GM15510 (cell line): ENCODE results near the gene DCST1.

Experiments used
- POLR2A ChIP-seq: IDR thresholded peaks from 3 replicates; pipeline ENCODE4 v1.6.1; 2011; ENCODE audit warnings: borderline replicate concordance; ENCODE audit not compliant: insufficient read length; ENCODE audit errors: extremely low read depth

The DCST1 gene

GRCh38 chr1:154999571-155000410, 33.8 kb upstream of the DCST1 start:
- TF ChIP-seq POLR2A, result peak; percentile 38

- TF ChIP-seq POLR2A, result no peak
These were observed 33.3 kb upstream of the DCST1 start for GRCh38 chr1:155000411-155000725.

- peak; percentile 60 for TF ChIP-seq POLR2A
These were observed 32.7 kb upstream of the DCST1 start for GRCh38 chr1:155000726-155001424.

- no peak for TF ChIP-seq POLR2A
These were observed 32.3 kb upstream of the DCST1 start for GRCh38 chr1:155001425-155001674.

GRCh38 chr1:155001675-155002463, 31.8 kb upstream of the DCST1 start:
- TF ChIP-seq POLR2A, result peak; percentile 26

GRCh38 chr1:155002464-155003226, 31.0 kb upstream of the DCST1 start, which contains the start of gene ZBTB7B:
TSS of gene ZBTB7B (plus strand) at chr1:155002802. CDS start at chr1:155014661, 11,859 bp downstream.
- no peak for TF ChIP-seq POLR2A

GRCh38 chr1:155003227-155003765, 30.3 kb upstream of the DCST1 start:
- peak; percentile 14 for TF ChIP-seq POLR2A

GRCh38 chr1:155003766-155004351, 29.8 kb upstream of the DCST1 start:
- TF ChIP-seq POLR2A, result no peak

GRCh38 chr1:155004352-155005075, 29.1 kb upstream of the DCST1 start:
- no peak for TF ChIP-seq POLR2A

GRCh38 chr1:155005076-155006011, 28.3 kb upstream of the DCST1 start:
- TF ChIP-seq POLR2A, result no peak

GRCh38 chr1:155006601-155007101, 27.0 kb upstream of the DCST1 start:
- TF ChIP-seq POLR2A, result no peak

GRCh38 chr1:155007251-155007828, 26.3 kb upstream of the DCST1 start:
- TF ChIP-seq POLR2A, result no peak
